Neural progenitor cell (in vitro differentiated cells): ENCODE results near the gene RNU6-7. TPM values are rescaled to one million over a fixed set of nuclear protein-coding genes. Genes with fewer than 3 reads are reported as not detected.

Source experiments
- DNase-seq: peaks from one replicate; pipeline ENCODE4 v3.0.0-alpha.2; 2016; ENCODE audit warnings: low spot score
- H2AFZ ChIP-seq: fragments of 200-600 bp; sonication (generic); replicated peaks from 2 replicates; pipeline ENCODE4 v1.6.1; 2016; ENCODE audit warnings: antibody characterized with exemption
- H3F3A ChIP-seq: fragments of 200-600 bp; sonication (generic); 2 replicates; pipeline ENCODE4 v1.6.1; 2016; ENCODE audit warnings: antibody characterized with exemption, low read depth
- H3K27ac ChIP-seq: fragments of 200-600 bp; sonication (generic); 2 replicates; pipeline ENCODE4 v1.5.1; 2016; ENCODE audit warnings: mild to moderate bottlenecking
- H3K27me3 ChIP-seq: fragments of 200-600 bp; sonication (generic); 2 replicates; pipeline ENCODE4 v1.6.1; 2016; ENCODE audit warnings: mild to moderate bottlenecking, moderate library complexity
- H3K36me3 ChIP-seq: fragments of 200-600 bp; sonication (generic); 2 replicates; pipeline ENCODE4 v1.5.1; 2016
- H3K4me1 ChIP-seq: fragments of 200-600 bp; sonication (generic); 2 replicates; pipeline ENCODE4 v1.6.1; 2016; ENCODE audit warnings: mixed run types
- H3K4me2 ChIP-seq: fragments of 200-600 bp; sonication (generic); 2 replicates; pipeline ENCODE4 v1.6.1; 2016
- H3K4me3 ChIP-seq: fragments of 200-600 bp; sonication (generic); 2 replicates; pipeline ENCODE4 v1.5.1; 2016
- H3K79me2 ChIP-seq: fragments of 200-600 bp; sonication (generic); 2 replicates; pipeline ENCODE4 v1.6.1; 2016; ENCODE audit warnings: low read depth
- H3K9ac ChIP-seq: fragments of 200-600 bp; sonication (generic); 2 replicates; pipeline ENCODE4 v1.6.1; 2016
- H3K9me3 ChIP-seq: fragments of 200-600 bp; sonication (generic); 2 replicates; pipeline ENCODE4 v1.5.1; 2016; ENCODE audit warnings: low read depth
- H4K20me1 ChIP-seq: fragments of 200-600 bp; sonication (generic); 2 replicates; pipeline ENCODE4 v1.6.1; 2016; ENCODE audit warnings: low read depth
- H3K27ac Mint-ChIP-seq: 3 replicates; pipeline ENCODE4 v1.8.0; 2021; ENCODE audit warnings: mixed read lengths
- H3K27me3 Mint-ChIP-seq: 2 replicates; pipeline ENCODE4 v1.8.0; 2022; ENCODE audit warnings: low read depth, mild to moderate bottlenecking, inconsistent platforms, moderate library complexity, mixed read lengths; ENCODE audit not compliant: insufficient read depth
- H3K36me3 Mint-ChIP-seq: 3 replicates; pipeline ENCODE4 v1.8.0; 2021; ENCODE audit warnings: mixed read lengths
- H3K4me1 Mint-ChIP-seq: 3 replicates; pipeline ENCODE4 v1.8.0; 2021; ENCODE audit warnings: mixed read lengths
- H3K4me3 Mint-ChIP-seq: 3 replicates; pipeline ENCODE4 v1.8.0; 2021; ENCODE audit warnings: mild to moderate bottlenecking, moderate library complexity, mixed read lengths
- H3K9me3 Mint-ChIP-seq: 3 replicates; pipeline ENCODE4 v1.8.0; 2020; ENCODE audit warnings: mixed read lengths
- EZH2 ChIP-seq: fragments of 200-600 bp; sonication (generic); IDR thresholded peaks from 2 replicates; pipeline ENCODE4 v1.6.1; 2017; ENCODE audit warnings: antibody characterized with exemption, mild to moderate bottlenecking, moderate library complexity
- EZH2phosphoT487 ChIP-seq: fragments of 200-600 bp; sonication (generic); IDR thresholded peaks from 2 replicates; pipeline ENCODE4 v1.6.1; 2017; ENCODE audit warnings: antibody characterized with exemption
- total RNA-seq: library from RNA; depleted of rRNA; stranded (reverse); fragments of >200 nt; gene quantifications from 2 replicates; pipeline ENCODE4 v1.2.3, GENCODE V29; 2015; ENCODE audit warnings: low replicate concordance
- TF ChIP-seq, protein P1 (sequence below): fragments of 200-600 bp; sonication (generic); IDR thresholded peaks from 2 replicates; pipeline ENCODE4 v1.5.1; 2017; ENCODE audit warnings: antibody characterized with exemption, mild to moderate bottlenecking

The RNU6-7 gene
- total RNA-seq, 1 donor from 2014 or later: not detected

DNA sequence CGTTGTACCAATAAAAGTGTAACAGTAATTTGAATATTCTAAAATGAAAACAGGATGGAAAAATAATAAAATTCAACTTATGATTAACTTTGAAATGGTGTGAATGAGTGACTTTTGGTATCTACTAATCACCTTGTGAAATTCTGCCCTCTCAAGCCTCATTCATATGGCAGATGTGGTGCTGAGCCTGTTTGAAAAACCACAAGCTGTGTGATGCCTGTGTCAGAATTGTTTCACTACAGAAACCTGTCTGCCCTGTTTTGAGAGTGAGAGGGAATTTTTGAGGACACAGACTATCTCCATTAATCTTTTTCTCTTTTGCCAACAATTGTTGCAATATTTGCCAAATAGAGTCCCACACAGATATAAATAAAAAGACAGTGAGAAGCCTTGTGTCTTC, 3.9 kb upstream of the RNU6-7 start:
- peaks cover 5% of the 10 kb centered on the region for H3K27me3 Mint-ChIP-seq
- H3F3A ChIP-seq: peaks cover 27% of the 10 kb centered on the region
- peaks cover 4% of the 10 kb centered on the region for H3K4me1 Mint-ChIP-seq
- H3K4me1 ChIP-seq: peaks cover 5% of the 10 kb centered on the region
- no peak overlapping the region for H3K27ac ChIP-seq
- H3K27me3 ChIP-seq: peaks cover 10% of the 10 kb centered on the region
- no peaks in the 10 kb centered on the region for H3K79me2 ChIP-seq
- H3K9me3 Mint-ChIP-seq: no peaks in the 10 kb centered on the region
- no peak overlapping the region for H3K4me2 ChIP-seq
- peaks cover 4% of the 10 kb centered on the region for H4K20me1 ChIP-seq
- no peak overlapping the region for H2AFZ ChIP-seq
- TF ChIP-seq EZH2phosphoT487 (no peak), EZH2 (no peak)
- TF ChIP-seq, protein P1, sequence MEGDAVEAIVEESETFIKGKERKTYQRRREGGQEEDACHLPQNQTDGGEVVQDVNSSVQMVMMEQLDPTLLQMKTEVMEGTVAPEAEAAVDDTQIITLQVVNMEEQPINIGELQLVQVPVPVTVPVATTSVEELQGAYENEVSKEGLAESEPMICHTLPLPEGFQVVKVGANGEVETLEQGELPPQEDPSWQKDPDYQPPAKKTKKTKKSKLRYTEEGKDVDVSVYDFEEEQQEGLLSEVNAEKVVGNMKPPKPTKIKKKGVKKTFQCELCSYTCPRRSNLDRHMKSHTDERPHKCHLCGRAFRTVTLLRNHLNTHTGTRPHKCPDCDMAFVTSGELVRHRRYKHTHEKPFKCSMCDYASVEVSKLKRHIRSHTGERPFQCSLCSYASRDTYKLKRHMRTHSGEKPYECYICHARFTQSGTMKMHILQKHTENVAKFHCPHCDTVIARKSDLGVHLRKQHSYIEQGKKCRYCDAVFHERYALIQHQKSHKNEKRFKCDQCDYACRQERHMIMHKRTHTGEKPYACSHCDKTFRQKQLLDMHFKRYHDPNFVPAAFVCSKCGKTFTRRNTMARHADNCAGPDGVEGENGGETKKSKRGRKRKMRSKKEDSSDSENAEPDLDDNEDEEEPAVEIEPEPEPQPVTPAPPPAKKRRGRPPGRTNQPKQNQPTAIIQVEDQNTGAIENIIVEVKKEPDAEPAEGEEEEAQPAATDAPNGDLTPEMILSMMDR: no peak
- no peak overlapping the region for H3K9ac ChIP-seq
- no peaks in the 10 kb centered on the region for H3K36me3 ChIP-seq
- H3K4me3 ChIP-seq: no peak overlapping the region
- H3K4me3 Mint-ChIP-seq: no peak overlapping the region
- DNase-seq: no peak
- H3K9me3 ChIP-seq: no peaks in the 10 kb centered on the region
- H3K36me3 Mint-ChIP-seq: no peaks in the 10 kb centered on the region
- no peak overlapping the region for H3K27ac Mint-ChIP-seq

DNA sequence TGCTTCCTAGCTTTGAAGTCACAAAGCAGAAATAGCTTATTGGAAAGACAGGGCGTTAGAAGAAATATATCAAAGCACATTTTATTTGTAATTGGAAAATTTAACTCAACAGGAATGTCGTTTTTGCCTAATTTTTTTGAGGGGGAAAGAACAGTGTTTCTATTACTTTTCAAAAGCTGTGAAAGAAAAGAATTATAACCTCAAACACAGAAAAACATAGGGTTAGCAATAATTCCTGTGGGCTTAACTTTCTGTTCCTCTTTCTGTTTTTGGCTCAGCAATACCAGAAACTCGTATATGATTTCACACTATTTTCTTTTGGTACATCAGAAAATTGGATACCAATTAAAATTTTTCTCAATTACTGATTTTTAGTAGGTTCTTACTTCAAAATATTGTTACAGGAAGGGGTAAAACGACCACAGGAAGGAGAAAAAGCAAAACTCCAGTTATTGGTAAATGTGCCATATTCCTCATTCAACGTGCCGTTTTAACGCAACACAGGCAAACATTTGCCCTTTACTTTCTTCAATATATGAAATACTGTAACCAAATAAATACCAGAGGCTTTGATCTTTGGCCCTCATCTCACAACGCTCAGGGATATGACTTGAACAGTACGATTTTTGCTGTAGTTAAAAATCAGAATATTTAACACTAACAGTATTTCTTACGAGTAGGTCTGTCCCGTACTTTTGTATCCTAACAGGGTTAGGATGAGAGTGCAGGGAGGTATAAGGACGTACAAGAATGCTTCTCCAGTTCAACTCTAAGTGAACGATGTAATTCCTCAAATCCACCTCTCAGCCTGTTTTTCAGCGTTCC, 1.3 kb upstream of the RNU6-7 start:
- no peaks in the 10 kb centered on the region for H3K36me3 ChIP-seq
- no peak overlapping the region for H3K9ac ChIP-seq
- TF ChIP-seq EZH2phosphoT487 (no peak), EZH2 (peak; percentile 4)

DNA sequence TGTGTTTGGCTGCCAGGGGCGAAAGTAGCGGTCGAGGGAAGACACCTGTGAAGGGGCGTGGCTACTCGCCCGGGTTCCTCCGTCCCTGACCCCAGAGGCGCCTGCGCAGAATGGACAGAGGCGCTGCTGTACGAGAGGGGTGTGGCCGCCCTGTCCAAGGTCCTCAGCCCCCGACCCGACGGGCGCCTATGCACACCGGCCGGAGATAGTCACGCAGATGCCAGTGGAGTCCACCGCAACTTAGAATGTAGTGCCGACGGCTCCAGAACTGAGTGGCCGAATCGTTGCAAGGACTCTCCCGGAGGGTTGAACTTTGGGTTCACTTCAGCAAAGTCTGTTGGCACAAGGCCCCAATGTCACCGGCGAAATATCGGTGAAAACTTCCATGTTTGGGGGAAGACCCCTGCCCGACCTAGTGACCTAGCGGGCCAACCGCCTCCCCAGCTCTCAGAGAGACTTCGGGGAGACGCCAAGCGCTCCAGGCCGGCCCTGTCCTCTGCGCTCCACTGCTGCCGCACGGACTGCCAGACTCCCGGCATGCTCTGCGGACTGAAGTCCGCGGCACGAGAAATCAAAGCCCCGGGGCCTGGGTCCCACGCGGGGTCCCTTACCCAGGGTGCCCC, 541 bp upstream of the RNU6-7 start:
- Histone ChIP-seq H3K9ac (peak overlapping the region; percentile 70), H3K79me2 (no peaks in the 10 kb centered on the region), H3K27me3 (peaks cover 18% of the 10 kb centered on the region), H3K4me2 (peak overlapping the region; percentile 90), H3K4me3 (peak overlapping the region; percentile 75), H3K36me3 (no peaks in the 10 kb centered on the region), H4K20me1 (peaks cover 4% of the 10 kb centered on the region), H3F3A (peaks cover 28% of the 10 kb centered on the region), H3K27ac (peak overlapping the region; percentile 74), H3K9me3 (no peaks in the 10 kb centered on the region), H3K4me1 (peaks cover 5% of the 10 kb centered on the region), H2AFZ (peak overlapping the region; percentile 89)
- no peaks in the 10 kb centered on the region for H3K9me3 Mint-ChIP-seq
- peak overlapping the region; percentile 100 for H3K27ac Mint-ChIP-seq
- H3K4me1 Mint-ChIP-seq: peaks cover 15% of the 10 kb centered on the region
- peak overlapping the region; percentile 98 for H3K4me3 Mint-ChIP-seq
- peak; percentile 98 for DNase-seq
- TF ChIP-seq EZH2phosphoT487: no peak
- peak; percentile 30 for TF ChIP-seq EZH2
- H3K27me3 Mint-ChIP-seq: peaks cover 10% of the 10 kb centered on the region
- H3K36me3 Mint-ChIP-seq: no peaks in the 10 kb centered on the region

More for the DNA sequence above, 1.3 kb upstream of the RNU6-7 start:
- Histone ChIP-seq H3K27ac (no peak overlapping the region), H4K20me1 (peaks cover 4% of the 10 kb centered on the region), H3K79me2 (no peaks in the 10 kb centered on the region), H2AFZ (peak overlapping the region; percentile 89), H3K4me2 (peak overlapping the region; percentile 90), H3K4me1 (peaks cover 5% of the 10 kb centered on the region), H3F3A (peaks cover 28% of the 10 kb centered on the region), H3K9me3 (no peaks in the 10 kb centered on the region), H3K4me3 (peak overlapping the region; percentile 75), H3K27me3 (peaks cover 18% of the 10 kb centered on the region)
- peaks cover 10% of the 10 kb centered on the region for H3K27me3 Mint-ChIP-seq
- H3K36me3 Mint-ChIP-seq: no peaks in the 10 kb centered on the region
- no peak for DNase-seq
- no peak overlapping the region for H3K27ac Mint-ChIP-seq
- peaks cover 12% of the 10 kb centered on the region for H3K4me1 Mint-ChIP-seq
- H3K4me3 Mint-ChIP-seq: peak overlapping the region; percentile 98
- no peaks in the 10 kb centered on the region for H3K9me3 Mint-ChIP-seq

DNA sequence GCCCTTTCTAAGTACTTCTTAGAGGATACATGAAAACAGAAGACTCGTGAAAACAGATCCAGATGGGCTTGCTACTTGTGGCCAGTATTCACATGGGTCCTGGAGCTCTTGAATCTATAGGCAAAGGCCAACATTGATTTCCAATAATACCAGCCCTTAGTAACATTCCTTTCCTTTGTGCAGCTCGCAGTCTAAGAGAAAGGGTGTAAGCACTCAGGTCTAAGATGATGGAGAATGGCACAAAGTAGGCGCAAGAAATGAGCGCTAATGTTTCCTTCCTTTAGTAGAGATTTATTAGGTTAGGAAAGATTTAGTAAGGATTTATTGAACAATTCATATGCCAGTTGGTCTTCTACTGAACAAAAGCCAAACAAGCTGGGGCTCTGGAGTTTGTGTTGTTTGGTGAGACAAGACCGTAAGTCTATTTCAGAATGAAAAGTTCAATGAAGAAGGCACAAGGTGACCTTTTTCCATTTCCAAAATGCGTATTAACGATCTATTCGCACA, 699 bp downstream of the RNU6-7 start:
- Histone ChIP-seq H3K27ac (no peak overlapping the region), H3K79me2 (no peaks in the 10 kb centered on the region), H2AFZ (peak overlapping the region; percentile 89), H3K9ac (no peak overlapping the region), H3K4me1 (peaks cover 5% of the 10 kb centered on the region), H3F3A (peaks cover 28% of the 10 kb centered on the region), H3K4me3 (peak overlapping the region; percentile 75), H3K9me3 (no peaks in the 10 kb centered on the region), H3K4me2 (peak overlapping the region; percentile 90), H3K36me3 (no peaks in the 10 kb centered on the region), H4K20me1 (peaks cover 4% of the 10 kb centered on the region), H3K27me3 (peaks cover 18% of the 10 kb centered on the region)
- no peak for TF ChIP-seq EZH2
- TF ChIP-seq, protein P1: no peak
- TF ChIP-seq EZH2phosphoT487: no peak
- Mint-ChIP-seq H3K27me3 (peaks cover 10% of the 10 kb centered on the region), H3K27ac (peak overlapping the region; percentile 100), H3K4me1 (peaks cover 15% of the 10 kb centered on the region), H3K9me3 (no peaks in the 10 kb centered on the region), H3K36me3 (no peaks in the 10 kb centered on the region), H3K4me3 (peak overlapping the region; percentile 98)
- peak; percentile 57 for DNase-seq
